ENCODE results near the gene LIN7B. TPM values are rescaled to one million over a fixed set of nuclear protein-coding genes. Genes with fewer than 3 reads are reported as not detected.

Gene LIN7B
- total and polyA plus RNA-seq, 9 of the 15 experiments (the other 6 are each of a cell fraction or from before 2014, with no cell fraction given) = 0.89 to 15.7 (median 4.0) TPM

DNA sequence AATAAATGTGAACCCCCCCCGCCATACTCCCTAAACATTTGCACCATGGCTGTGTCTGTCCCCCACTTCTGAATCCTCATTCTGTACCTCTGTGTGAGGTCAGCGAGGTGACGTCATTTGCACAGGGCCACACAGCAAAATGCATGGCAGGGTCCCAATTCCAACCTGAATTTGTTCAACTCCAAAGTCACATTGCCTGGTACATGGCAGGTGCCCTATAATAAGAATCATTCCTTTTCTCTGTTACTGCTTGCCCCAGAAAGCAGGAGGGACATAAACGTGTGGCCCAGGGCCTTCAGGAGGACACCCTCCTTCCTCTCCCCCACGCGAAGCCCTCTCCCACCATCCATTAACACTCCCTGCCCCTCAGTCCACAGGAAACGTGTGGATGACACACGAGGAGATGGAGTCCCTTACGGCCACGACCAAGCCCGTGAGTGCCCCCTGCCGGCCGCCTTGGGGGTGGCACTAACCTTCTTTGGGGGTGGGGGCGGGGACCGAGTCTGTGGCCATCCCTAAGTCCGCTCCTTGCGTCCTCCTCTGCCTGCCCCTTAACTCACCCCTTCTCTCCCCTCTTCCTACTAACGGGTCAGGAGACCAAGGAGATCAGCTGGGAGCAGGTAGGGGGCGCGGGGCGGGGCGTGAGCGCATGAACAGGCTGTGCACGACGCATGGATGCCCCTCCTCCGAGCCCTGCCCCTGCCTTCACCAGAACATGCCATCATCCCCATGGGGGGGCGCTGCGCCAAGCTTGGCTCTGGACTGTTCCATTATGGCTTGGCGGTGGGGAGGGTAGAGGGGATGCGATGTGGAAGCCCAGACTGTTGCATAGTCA, 31.6 kb downstream of the LIN7B start (continued):
- TF ChIP-seq RAD51 (IDR thresholded peaks at IDR 0.05; ENCODE audit: borderline replicate concordance, low read depth) = no peak
- peak; percentile 10; the same call in 1 of the 2 replicates for TF ChIP-seq HCFC1 (IDR thresholded peaks at IDR 0.05; ENCODE audit: low read depth, low read length)
- peak; percentile 48 for TF ChIP-seq DACH1 (IDR thresholded peaks at IDR 0.05; ENCODE audit: partially characterized antibody)
- TF ChIP-seq STAT5B (CRISPR knock-in tag; IDR thresholded peaks at IDR 0.05) = no peak
- TF ChIP-seq SIN3A (IDR thresholded peaks at IDR 0.05; ENCODE audit: borderline replicate concordance in 2 of 2, control insufficient read depth in 1 of 2, low read depth in 2 of 2, low read length in 2 of 2) = 0 out of 4 replicates have a peak, but pooled peaks have one; percentile 39 to 64
- TF ChIP-seq NR3C1 (CRISPR knock-in tag; IDR thresholded peaks at IDR 0.05) = no peak
- TF ChIP-seq PATZ1 (CRISPR knock-in tag; IDR thresholded peaks at IDR 0.05; ENCODE audit: borderline replicate concordance) = no peak
- TF ChIP-seq, protein P1, sequence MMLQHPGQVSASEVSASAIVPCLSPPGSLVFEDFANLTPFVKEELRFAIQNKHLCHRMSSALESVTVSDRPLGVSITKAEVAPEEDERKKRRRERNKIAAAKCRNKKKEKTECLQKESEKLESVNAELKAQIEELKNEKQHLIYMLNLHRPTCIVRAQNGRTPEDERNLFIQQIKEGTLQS (IDR thresholded peaks at IDR 0.05) = peak; percentile 92
- TF ChIP-seq, protein P1 (CRISPR knock-in tag; conservative IDR thresholded peaks at IDR 0.05) = no peak
- TF ChIP-seq BRD9 (IDR thresholded peaks at IDR 0.05; ENCODE audit: low read depth, partially characterized antibody) = peak; percentile 62
- TF ChIP-seq NEUROD1 (IDR thresholded peaks at IDR 0.05; ENCODE audit: borderline replicate concordance, low read depth, low read length, partially characterized antibody) = peak; percentile 56
- peak in 1 of 2 experiments; percentile 96; a peak in 2 of 4 replicates for TF ChIP-seq NONO (IDR thresholded peaks at IDR 0.05; ENCODE audit: low read depth in 2 of 2, low read length in 1 of 2)
- TF ChIP-seq BRF1 (IDR thresholded peaks at IDR 0.05; ENCODE audit: borderline replicate concordance, extremely low read depth, insufficient read length) = no peak
- TF ChIP-seq SMARCA5 (IDR thresholded peaks at IDR 0.05) = no peak
- TF ChIP-seq ESRRA (IDR thresholded peaks at IDR 0.05; ENCODE audit: borderline replicate concordance, low read depth) = peak; percentile 13; the same call in 1 of the 2 replicates
- peak in 1 of 2 experiments; percentile 38; a peak in 1 of 4 replicates for TF ChIP-seq ZMIZ1 (IDR thresholded peaks at IDR 0.05; ENCODE audit: low read depth in 2 of 2, low read length in 2 of 2)
- TF ChIP-seq ARNT (IDR thresholded peaks at IDR 0.05) = peak; percentile 44 to 78; a peak in 2 of 4 replicates
- no peak for TF ChIP-seq ZNF707 (CRISPR knock-in tag; conservative IDR thresholded peaks at IDR 0.05)
- TF ChIP-seq SMAD1 (IDR thresholded peaks at IDR 0.05; ENCODE audit: low read depth, low read length, partially characterized antibody) = no peak
- peak; percentile 38; the same call in 1 of the 2 replicates for TF ChIP-seq SAFB (IDR thresholded peaks at IDR 0.05; ENCODE audit: borderline replicate concordance, low read depth, low read length)
- no peak for TF ChIP-seq DDX20 (tag; IDR thresholded peaks at IDR 0.05; ENCODE audit: low read depth)
